ENCODE results near the gene HMX3.
A peak's percentile ranks its signal among the peaks of the same experiment; 100 is the strongest.

Gene HMX3

DNA sequence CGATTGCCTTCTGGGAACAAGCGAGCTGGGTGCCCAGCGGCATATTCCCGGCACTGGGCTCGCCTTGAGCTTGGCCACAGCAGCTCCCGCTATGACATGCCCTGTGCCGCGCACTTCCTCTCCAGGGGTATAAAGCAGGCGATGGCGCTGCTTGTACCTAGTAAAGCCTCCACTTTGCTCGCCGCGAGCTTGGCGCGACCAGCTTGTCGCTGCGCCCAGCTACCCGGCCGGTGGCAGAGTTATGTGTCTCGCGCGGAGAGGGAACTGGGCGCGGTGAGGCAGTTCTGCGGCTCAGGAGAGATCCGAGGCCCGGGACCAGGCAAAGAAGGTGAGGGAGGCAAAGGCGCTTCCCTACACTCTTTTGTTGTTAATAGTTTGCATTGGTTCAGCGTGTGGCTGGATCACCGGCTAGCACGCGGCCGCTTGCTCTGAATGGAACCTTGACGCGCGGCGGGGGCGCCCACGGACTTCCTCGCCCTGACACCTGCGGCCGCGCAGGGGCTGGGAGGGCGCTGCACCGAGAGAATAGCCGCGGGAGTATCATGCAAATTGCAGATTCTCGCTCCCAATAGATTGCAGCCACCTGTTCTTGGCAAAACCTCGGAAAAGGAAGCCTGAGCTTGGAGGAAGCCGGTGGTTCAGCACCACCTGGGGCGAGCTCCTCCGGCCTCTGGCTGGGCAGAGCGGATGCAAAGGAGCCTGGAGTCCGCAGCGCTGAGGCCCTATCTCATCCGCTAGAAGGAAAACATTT lies 15.4 kb downstream of the HMX3 start:
- no peak overlapping the region for H3K9ac ChIP-seq (ENCODE audit: low read length)
- H3K27me3 ChIP-seq (ENCODE audit: insufficient read depth, low read length) = peaks cover 8% of the 10 kb centered on the region
- H3K79me2 ChIP-seq (ENCODE audit: insufficient read depth, low read length) = peaks cover 16% of the 10 kb centered on the region
- no peak overlapping the region for H3K27ac ChIP-seq (ENCODE audit: low read depth, low read length, poor library complexity, severe bottlenecking)
- H3F3A ChIP-seq (ENCODE audit: insufficient read depth, low read length) = no peaks in the 10 kb centered on the region
- H2AFZ ChIP-seq (ENCODE audit: low read length) = no peak overlapping the region
- peak overlapping the region; percentile 12 for H3K4me3 ChIP-seq (ENCODE audit: low read depth, low read length, poor library complexity, severe bottlenecking)
- no peaks in the 10 kb centered on the region for H4K20me1 ChIP-seq (ENCODE audit: insufficient read depth, low read length)
- peaks cover 36% of the 10 kb centered on the region for H3K4me1 ChIP-seq (ENCODE audit: insufficient read depth, low read length, severe bottlenecking)
- no peaks in the 10 kb centered on the region for H3K9me3 ChIP-seq (ENCODE audit: low read length)
- no peaks in the 10 kb centered on the region for H3K9me2 ChIP-seq (ENCODE audit: low read depth, low read length)
- H3K4me2 ChIP-seq (ENCODE audit: low read length) = peak overlapping the region; percentile 33
- peaks cover 14% of the 10 kb centered on the region for H3K36me3 ChIP-seq (ENCODE audit: insufficient read depth, low read length)
- TF ChIP-seq, protein P1, sequence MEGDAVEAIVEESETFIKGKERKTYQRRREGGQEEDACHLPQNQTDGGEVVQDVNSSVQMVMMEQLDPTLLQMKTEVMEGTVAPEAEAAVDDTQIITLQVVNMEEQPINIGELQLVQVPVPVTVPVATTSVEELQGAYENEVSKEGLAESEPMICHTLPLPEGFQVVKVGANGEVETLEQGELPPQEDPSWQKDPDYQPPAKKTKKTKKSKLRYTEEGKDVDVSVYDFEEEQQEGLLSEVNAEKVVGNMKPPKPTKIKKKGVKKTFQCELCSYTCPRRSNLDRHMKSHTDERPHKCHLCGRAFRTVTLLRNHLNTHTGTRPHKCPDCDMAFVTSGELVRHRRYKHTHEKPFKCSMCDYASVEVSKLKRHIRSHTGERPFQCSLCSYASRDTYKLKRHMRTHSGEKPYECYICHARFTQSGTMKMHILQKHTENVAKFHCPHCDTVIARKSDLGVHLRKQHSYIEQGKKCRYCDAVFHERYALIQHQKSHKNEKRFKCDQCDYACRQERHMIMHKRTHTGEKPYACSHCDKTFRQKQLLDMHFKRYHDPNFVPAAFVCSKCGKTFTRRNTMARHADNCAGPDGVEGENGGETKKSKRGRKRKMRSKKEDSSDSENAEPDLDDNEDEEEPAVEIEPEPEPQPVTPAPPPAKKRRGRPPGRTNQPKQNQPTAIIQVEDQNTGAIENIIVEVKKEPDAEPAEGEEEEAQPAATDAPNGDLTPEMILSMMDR (IDR thresholded peaks at IDR 0.05; ENCODE audit: low read length) = no peak
- no peak for TF ChIP-seq EZH2 (IDR thresholded peaks at IDR 0.05; ENCODE audit: borderline replicate concordance, low read length)

DNA sequence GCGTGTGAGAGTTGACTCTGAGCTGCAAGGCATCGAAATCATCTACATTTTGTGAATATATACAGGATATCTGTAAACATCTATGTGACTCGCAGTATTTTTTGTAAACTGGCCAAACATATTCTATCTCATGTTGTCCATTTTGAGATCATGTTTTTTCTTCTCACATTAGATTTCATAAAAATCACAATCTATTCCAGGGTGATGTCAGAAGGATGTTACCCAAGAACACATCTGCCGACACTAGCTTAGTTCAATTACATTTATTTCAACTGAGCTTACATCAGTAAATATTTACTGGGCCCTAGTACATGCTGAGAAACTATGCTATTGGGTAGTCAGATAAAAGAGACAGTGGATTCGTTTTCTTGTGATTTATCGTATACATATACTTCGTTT lies 16.0 kb downstream of the HMX3 start:
- peaks cover 8% of the 10 kb centered on the region for H3K27me3 ChIP-seq (ENCODE audit: insufficient read depth, low read length)
- peak overlapping the region; percentile 33; the same call in 1 of the 2 replicates for H3K4me2 ChIP-seq (ENCODE audit: low read length)
- H2AFZ ChIP-seq (ENCODE audit: low read length) = no peak overlapping the region
- no peaks in the 10 kb centered on the region for H3F3A ChIP-seq (ENCODE audit: insufficient read depth, low read length)
- H4K20me1 ChIP-seq (ENCODE audit: insufficient read depth, low read length) = no peaks in the 10 kb centered on the region
- H3K79me2 ChIP-seq (ENCODE audit: insufficient read depth, low read length) = peaks cover 21% of the 10 kb centered on the region
- H3K27ac ChIP-seq (ENCODE audit: low read depth, low read length, poor library complexity, severe bottlenecking) = no peak overlapping the region
- no peaks in the 10 kb centered on the region for H3K9me2 ChIP-seq (ENCODE audit: low read depth, low read length)
- no peaks in the 10 kb centered on the region for H3K9me3 ChIP-seq (ENCODE audit: low read length)
- H3K4me3 ChIP-seq (ENCODE audit: low read depth, low read length, poor library complexity, severe bottlenecking) = peak overlapping the region; percentile 12
- H3K9ac ChIP-seq (ENCODE audit: low read length) = no peak overlapping the region
- peaks cover 42% of the 10 kb centered on the region for H3K4me1 ChIP-seq (ENCODE audit: insufficient read depth, low read length, severe bottlenecking)
- TF ChIP-seq, protein P1 (IDR thresholded peaks at IDR 0.05; ENCODE audit: low read length) = no peak
- TF ChIP-seq EZH2 (IDR thresholded peaks at IDR 0.05; ENCODE audit: borderline replicate concordance, low read length) = no peak
- H3K36me3 ChIP-seq (ENCODE audit: insufficient read depth, low read length) = peaks cover 20% of the 10 kb centered on the region

DNA sequence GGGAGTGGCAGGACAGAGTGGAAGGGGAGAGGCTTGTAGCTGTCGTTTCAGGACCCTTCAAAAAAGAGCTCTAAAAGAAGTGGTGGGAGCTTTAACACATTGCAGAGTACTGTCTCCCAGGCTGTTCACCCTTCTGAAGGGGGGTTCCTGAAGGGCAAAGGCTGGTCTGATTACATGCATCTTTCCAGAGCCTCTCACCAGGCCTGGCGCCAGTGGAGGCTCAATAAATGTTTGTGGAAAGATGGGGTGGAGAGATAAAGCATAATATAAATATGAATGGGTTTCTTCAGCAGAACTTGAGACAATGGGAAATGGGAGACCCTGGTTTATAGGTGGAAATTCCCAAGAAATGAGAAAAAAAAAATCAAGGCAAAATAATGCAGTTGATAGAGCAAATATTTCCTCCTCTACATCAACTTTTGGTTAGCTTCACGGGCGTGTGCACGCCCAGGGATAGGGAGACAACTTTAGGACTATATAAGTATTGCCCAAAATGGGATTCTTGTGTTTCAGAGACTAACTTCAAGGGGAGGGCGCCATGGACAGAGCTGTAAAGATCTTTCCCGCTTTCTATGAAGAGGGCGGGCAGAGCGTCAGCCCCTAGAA lies 17.8 kb downstream of the HMX3 start:
- TF ChIP-seq, protein P1 (IDR thresholded peaks at IDR 0.05; ENCODE audit: low read length) = no peak
- TF ChIP-seq EZH2 (IDR thresholded peaks at IDR 0.05; ENCODE audit: borderline replicate concordance, low read length) = no peak
- H3K27ac ChIP-seq (ENCODE audit: low read depth, low read length, poor library complexity, severe bottlenecking) = no peak overlapping the region
- H3F3A ChIP-seq (ENCODE audit: insufficient read depth, low read length) = no peaks in the 10 kb centered on the region
- peak overlapping the region; percentile 25 for H2AFZ ChIP-seq (ENCODE audit: low read length)
- H3K9me2 ChIP-seq (ENCODE audit: low read depth, low read length) = no peaks in the 10 kb centered on the region
- no peak overlapping the region for H3K4me3 ChIP-seq (ENCODE audit: low read depth, low read length, poor library complexity, severe bottlenecking)
- no peaks in the 10 kb centered on the region for H4K20me1 ChIP-seq (ENCODE audit: insufficient read depth, low read length)
- H3K27me3 ChIP-seq (ENCODE audit: insufficient read depth, low read length) = peaks cover 4% of the 10 kb centered on the region; the same call in 1 of the 2 replicates
- H3K4me1 ChIP-seq (ENCODE audit: insufficient read depth, low read length, severe bottlenecking) = peaks cover 51% of the 10 kb centered on the region
- H3K9me3 ChIP-seq (ENCODE audit: low read length) = no peaks in the 10 kb centered on the region
- H3K79me2 ChIP-seq (ENCODE audit: insufficient read depth, low read length) = peaks cover 40% of the 10 kb centered on the region
- no peak overlapping the region for H3K9ac ChIP-seq (ENCODE audit: low read length)
- H3K36me3 ChIP-seq (ENCODE audit: insufficient read depth, low read length) = peaks cover 39% of the 10 kb centered on the region
- H3K4me2 ChIP-seq (ENCODE audit: low read length) = peak overlapping the region; percentile 45; the same call in 1 of the 2 replicates
